Measurements from ENCODE around the gene PCDHA10. TPM values are rescaled to one million over a fixed set of nuclear protein-coding genes. Genes with fewer than 3 reads are reported as not detected.
A peak's percentile ranks its signal among the peaks of the same experiment; 100 is the strongest.
"Not testable (repeated sequence)": the region's sequence is repeated elsewhere in the genome, so short reads cannot be mapped to it uniquely, and the experiment has no call there.

Gene PCDHA10
- total RNA-seq, 1 donor from 2014 or later = 0.17 TPM

GRCh38 chr5:140842798-140843733 lies 12.6 kb upstream of the PCDHA10 start:
- DNase-seq = no peak

- not testable (repeated sequence) for DNase-seq
These were observed 7.3 kb upstream of the PCDHA10 start, which contains the start of gene PCDHA9 for GRCh38 chr5:140848139-140849102. TSS of gene PCDHA9 (plus strand) at chr5:140848382. CDS start at chr5:140848496, 114 bp downstream.

GRCh38 chr5:140849831-140850634 lies 5.7 kb upstream of the PCDHA10 start:
- not testable (repeated sequence) for DNase-seq

- no peak for DNase-seq
These were observed 1.7 kb downstream of the PCDHA10 start for GRCh38 chr5:140857177-140857986.

- DNase-seq = no peak
These were observed 2.2 kb downstream of the PCDHA10 start for GRCh38 chr5:140857987-140858240.

- no peak for DNase-seq
These were observed 7.0 kb downstream of the PCDHA10 start for GRCh38 chr5:140862441-140863295.

- peak; percentile 22 for DNase-seq
These were observed 13.2 kb downstream of the PCDHA10 start, which contains the start of gene PCDHA11 for GRCh38 chr5:140868721-140869554. TSS of gene PCDHA11 (plus strand) at chr5:140868957. CDS start at chr5:140869104, 147 bp downstream.

DNA sequence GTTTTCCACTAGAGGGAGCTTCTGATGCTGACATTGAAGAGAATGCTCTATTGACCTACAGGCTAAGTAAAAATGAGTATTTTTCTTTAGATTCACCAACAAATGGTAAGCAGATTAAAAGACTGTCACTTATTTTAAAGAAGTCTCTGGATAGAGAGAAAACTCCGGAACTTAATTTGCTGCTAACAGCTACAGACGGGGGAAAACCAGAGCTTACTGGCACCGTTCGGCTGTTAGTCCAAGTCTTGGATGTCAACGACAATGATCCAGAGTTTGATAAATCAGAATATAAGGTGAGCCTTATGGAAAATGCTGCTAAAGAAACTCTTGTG lies 13.8 kb downstream of the PCDHA10 start:
- DNase-seq = peak; percentile 5

- DNase-seq = no peak
These were observed 14.8 kb downstream of the PCDHA10 start for GRCh38 chr5:140870221-140871201.

DNA sequence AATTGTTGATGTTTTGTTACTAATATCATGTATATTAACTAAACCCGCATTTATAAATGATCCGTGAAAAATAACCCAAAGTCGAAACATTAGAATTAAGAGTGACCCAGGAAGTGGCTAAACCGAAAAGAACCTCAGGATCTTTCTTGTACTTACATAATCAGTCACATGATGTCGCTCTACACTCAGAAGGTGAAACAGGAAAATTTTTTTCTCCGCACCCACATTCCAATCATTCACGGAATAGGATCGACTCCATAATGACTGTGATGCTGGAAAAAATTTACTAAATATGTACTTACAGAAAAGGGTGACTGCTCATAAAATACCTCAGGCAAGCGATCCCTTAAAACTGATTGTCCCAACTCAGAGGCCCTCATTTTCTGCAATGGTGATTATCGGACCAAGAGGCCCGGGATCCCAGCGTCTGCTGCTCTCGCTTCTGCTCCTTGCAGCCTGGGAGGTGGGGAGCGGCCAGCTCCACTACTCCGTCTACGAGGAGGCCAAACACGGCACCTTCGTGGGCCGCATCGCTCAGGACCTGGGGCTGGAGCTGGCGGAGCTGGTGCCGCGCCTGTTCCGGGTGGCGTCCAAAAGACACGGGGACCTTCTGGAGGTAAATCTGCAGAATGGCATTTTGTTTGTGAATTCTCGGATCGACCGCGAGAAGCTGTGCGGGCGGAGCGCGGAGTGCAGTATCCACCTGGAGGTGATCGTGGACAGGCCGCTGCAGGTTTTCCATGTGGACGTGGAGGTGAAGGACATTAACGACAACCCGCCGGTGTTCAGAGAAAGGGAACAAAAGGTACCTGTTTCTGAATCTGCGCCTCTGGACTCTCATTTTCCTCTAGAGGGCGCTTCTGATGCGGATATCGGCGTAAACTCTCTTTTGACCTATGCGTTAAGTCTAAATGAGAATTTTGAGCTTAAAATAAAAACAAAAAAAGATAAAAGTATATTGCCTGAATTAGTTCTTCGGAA lies 19.7 kb downstream of the PCDHA10 start, which contains the start of gene PCDHA12:
Gene PCDHA12 (plus strand): TSS at position 224 of the 981 bp plus-strand sequence. CDS start 165 bp downstream, at position 389.
- DNase-seq = no peak

GRCh38 chr5:140876541-140877261 lies 21.0 kb downstream of the PCDHA10 start:
- not testable (repeated sequence) for DNase-seq

GRCh38 chr5:140877262-140877581 lies 21.5 kb downstream of the PCDHA10 start:
- DNase-seq = no peak

- DNase-seq = peak; percentile 5
These were observed 26.3 kb downstream of the PCDHA10 start, which contains the start of gene PCDHA13 for GRCh38 chr5:140881889-140882590. TSS of gene PCDHA13 (plus strand) at chr5:140882124. CDS start at chr5:140882269, 145 bp downstream.

- DNase-seq = no peak
These were observed 26.8 kb downstream of the PCDHA10 start for GRCh38 chr5:140882591-140882899.

GRCh38 chr5:140883373-140883772 lies 27.7 kb downstream of the PCDHA10 start:
- DNase-seq = no peak
